ENCODE measurements around the gene ENO4.
A peak's percentile ranks its signal among the peaks of the same experiment; 100 is the strongest.

The ENO4 gene, protein sequence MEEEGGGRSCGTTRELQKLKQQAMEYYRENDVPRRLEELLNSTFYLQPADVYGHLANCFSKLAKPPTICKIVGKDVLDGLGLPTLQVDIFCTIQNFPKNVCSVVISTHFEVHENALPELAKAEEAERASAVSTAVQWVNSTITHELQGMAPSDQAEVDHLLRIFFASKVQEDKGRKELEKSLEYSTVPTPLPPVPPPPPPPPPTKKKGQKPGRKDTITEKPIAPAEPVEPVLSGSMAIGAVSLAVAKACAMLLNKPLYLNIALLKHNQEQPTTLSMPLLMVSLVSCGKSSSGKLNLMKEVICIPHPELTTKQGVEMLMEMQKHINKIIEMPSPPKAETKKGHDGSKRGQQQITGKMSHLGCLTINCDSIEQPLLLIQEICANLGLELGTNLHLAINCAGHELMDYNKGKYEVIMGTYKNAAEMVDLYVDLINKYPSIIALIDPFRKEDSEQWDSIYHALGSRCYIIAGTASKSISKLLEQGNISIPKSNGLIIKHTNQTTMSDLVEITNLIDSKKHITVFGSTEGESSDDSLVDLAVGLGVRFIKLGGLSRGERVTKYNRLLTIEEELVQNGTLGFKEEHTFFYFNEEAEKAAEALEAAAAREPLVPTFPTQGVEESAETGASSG

DNA sequence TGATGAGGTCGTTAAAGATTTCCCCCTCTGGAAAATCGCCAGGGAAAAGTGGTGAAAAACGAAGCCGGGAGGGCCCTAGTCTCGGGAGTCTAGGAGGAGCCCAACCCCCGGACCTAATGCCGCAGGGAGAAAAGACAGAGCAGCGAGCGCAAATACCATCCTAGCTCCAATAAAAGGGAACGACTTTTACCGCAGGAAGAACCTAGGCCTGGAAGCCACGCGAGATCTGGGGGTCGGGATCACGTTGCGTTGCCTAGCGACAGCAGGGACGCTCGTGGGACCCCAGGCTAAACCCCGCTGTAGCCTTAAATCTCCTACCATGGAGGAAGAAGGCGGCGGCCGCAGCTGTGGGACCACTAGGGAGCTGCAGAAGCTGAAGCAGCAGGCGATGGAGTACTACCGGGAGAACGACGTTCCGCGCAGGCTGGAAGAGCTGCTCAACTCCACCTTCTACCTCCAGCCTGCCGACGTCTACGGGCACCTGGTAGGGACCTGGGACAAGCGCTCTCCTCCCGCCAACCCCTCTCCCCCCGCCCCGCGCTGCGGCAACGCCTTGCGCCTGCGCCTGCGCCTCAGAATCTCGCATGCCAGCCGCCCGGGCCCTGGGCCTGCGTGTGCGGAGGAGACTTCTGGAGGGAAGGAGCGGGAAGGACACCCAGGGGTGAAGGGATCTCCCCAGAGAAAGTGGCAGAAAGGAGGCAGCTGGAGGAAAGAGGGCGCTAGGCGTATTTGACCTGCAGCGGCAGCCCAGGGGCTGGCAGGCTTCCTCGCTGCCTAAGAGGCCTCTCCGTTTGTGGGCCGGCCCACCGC lies at the start of gene ENO4:
Gene ENO4, plus strand, starts transcription at position 252 of the 810 bp plus-strand sequence. Its CDS starts 68 bp downstream, at position 320.
- peak; percentile 18 for DNase-seq

DNA sequence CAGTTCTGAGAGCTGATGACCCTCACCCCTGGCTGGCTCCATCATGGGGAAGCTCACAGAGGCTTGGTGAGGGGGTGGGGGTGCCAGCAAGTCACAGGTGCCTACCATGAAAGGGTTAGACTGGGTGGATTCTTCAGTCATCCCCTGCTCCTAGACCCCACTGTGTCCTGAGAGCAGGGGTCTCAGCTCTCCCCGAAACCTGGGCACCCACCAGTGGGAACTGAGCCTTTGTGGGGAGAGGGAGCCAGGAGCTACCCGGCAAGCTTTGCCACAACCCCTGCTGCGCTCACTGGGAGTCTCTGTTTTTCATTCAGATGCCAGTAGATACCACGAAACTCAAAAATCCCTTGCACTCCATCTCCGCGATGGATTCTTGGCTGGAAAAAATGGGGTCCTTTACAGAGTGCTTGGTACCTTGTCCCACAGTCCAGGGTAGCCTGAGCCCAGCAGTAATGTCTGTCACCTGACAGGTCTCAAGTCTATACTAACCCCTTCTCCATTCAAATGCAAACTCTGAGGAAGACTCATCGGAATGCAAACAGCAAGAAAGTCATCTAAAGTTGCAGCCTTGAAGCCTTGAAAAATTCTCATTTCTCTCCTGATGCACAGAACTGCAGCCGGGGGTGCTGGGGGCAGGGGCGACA lies 48.9 kb upstream of the ENO4 start:
- no peak for DNase-seq

DNA sequence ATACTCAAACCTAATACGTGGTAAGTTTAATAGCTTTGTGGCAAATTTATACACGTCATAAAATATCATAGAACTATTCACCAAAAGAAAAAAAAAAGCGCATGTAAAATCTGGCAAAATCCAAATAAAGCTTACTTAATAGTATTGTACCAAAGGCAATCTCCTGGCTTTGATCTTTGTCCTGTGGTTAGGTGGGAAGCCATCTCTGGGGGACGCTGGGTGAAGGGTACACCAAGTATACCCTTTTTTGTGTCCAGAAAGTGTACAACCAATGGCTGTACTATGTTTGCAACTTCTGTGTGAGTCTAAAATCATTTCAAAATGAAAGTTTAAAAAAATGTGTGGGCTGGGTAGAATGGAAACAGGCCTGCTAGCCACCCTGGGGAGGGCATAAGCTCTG lies 47.6 kb upstream of the ENO4 start:
- DNase-seq: no peak

- DNase-seq: no peak
Measured at GRCh38 chr10:116802474-116802873, 46.8 kb upstream of the ENO4 start.

DNA sequence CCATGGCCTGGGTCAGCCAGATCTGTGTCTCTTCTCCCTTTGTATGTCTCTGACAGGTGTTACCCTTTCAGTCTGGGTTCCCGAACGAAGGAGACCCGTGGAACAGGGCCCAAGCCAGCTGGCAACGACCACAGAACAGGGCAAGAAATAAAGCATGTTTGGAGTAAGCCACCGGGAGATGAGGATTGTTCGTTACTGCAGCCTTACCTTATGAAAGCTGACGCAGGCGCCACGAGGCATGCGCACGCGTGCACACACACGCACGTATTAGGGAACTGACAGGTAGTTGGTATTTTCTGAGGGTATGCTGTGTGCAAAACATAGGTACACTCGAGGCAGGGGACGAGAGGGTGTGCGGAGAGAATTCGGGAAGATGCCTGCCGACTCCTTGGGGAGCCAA lies 46.4 kb upstream of the ENO4 start:
- DNase-seq: no peak

DNA sequence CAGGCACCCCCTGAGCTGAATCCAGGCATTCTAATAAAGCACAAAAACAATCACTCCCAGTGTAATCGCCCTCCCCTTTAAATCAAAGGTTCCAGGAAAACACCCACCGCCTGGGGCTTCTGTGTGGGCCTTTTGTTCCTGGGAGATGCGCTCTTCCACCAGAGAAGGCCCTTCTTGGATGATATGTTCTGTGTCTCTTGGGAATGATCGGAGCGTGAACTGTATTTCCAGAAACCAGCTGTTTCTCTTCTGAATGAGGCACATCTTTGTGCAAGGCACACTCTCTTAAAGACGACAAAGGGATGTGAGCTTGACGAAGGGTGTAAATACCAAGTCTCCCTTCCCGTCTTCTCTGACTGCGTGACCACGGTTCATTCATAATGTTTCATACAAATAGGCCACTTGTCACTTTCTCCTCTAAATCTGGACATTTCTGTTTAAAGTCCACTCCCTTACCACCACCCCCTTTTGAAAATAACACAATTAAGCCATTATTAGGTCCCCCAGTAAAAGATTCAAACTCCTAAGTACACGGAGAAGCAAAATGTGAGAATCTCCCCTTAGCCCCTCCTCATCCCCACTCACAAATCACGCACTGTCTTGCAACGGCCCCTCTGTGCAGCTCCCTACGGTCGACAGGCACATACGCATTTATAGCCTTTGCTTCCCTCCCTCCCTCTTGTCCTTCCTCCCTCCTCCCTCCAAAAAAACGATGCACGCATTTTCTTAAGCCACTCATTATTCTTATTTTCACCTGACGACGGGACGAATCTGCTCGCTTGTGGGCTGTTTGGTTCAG lies 45.6 kb upstream of the ENO4 start:
- no peak for DNase-seq

GRCh38 chr10:116808706-116809105 lies 40.6 kb upstream of the ENO4 start:
- no peak for DNase-seq

DNA sequence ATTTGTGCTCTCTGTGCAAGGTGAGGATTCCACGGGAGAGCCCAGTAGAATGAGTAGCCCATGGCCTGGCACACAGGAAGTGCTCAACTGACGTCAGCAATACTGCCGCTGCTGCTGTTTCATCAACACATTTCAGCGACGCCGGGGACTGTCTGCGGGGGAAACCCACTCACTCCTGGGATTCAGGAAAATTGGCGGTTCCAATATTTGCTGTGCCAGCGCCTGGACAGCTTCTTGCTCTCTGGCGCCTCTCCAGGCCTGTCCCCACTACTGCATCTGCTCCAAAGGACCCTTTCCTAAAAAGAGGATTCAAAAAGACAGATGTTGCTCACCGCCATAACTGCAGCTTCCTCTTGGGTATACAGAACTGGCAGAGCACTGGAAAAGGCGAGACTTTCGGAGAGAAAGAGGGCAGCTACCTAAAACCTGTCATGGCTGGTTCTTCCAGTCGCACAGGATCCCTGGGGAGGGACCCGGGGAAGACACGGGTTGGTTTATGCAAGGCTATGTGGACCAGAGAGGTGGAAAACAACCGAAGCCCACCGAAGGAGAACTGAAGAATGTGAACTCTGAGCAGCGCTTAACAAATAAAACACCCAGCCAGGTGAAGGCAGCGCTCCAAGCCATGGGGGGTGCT lies 39.7 kb upstream of the ENO4 start:
- no peak for DNase-seq

GRCh38 chr10:116810120-116810500 lies 39.2 kb upstream of the ENO4 start:
- DNase-seq: no peak

DNA sequence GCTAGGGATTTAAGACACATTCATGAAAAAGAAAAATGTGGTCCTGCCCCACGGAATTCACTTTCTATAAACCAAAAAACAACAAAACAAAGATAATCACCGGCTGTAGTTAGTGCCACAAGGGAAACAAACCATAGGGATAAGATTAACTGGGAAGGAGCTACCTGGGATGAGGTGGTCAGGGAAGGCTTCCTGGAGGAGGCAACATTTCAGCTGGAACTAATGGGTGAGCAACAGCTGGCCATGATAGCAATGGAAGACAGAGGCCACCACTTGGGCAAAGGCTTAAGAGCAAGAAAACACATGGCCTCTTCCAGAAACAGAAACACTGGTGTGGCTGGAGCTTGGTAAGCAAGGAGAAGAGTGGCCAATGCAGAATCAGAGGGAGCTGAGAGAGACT lies 38.4 kb upstream of the ENO4 start:
- no peak for DNase-seq

DNA sequence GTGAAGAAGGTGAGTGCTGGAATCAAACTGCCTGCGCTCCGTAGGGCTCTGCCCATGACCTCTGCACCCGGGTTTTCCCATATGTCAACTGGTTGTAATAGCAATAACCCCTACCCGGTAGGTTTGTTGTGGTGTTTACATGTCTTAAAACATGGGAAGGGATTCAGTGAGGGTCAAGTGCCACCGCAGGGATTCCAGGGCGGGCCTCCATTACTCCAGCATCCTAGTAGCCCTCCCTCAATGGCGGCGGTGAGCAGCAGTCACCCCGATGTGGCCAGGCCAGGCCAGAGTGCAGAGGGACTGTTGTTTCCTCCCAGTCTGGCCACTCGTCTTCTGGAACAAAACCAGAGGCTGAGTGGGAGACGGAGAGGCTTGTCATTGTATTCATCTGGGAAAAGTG lies 37.6 kb upstream of the ENO4 start:
- no peak for DNase-seq

DNA sequence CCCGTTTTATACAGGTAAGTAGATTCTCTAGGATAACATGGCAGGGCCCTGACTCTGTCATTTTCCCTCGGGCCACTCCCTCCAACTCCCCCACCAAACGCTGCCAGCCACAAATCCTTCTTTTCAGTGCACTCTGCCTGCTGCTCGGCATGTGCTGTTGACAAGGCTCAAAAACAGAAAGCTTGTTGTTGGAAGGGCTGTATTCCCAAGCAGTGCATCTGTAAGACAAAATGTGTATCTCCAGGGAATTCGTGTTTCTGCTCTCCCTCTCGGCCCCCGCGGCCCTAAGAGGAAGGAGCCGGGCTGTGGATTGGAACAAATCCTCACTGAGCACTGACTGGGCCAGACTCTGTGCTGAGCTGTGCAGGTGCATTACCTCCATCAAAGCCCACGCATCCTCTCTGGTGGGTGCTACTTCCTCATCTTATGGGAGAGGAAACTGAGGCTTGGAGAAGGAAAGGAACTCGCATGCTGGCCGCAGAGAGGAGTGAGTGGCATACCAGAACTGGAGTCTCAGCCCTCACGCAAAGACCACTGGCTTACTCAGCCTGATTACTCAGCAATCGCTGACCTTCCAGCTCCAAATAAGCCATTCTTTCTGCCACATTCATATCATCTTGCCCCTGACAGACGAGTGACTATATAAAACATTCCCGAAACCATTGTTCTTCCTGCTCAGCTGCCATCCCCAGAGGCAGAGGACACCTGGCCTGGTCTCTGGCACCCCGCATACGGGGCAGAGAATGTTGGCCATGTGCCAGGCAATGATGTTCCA lies 33.5 kb upstream of the ENO4 start:
- no peak for DNase-seq

DNA sequence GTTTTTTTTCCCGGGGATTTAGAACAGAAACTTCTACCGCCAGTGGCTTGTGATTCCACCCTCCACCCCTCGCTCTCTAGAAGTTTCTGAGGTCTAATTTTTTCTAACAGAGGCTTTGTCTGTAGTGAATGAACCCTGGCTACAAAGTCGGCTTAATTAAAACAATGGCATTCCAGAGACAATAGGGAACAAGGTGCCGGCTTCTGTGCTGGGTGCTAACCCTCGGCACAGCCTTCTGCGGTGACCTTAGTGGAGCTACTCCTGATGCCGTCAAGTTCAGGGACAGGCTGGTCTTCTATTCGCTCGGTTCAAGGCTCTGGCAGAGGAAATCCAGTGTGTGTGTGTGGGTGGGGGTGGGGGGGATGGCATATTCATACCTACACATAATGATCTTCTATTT lies 32.1 kb upstream of the ENO4 start:
- no peak for DNase-seq

DNA sequence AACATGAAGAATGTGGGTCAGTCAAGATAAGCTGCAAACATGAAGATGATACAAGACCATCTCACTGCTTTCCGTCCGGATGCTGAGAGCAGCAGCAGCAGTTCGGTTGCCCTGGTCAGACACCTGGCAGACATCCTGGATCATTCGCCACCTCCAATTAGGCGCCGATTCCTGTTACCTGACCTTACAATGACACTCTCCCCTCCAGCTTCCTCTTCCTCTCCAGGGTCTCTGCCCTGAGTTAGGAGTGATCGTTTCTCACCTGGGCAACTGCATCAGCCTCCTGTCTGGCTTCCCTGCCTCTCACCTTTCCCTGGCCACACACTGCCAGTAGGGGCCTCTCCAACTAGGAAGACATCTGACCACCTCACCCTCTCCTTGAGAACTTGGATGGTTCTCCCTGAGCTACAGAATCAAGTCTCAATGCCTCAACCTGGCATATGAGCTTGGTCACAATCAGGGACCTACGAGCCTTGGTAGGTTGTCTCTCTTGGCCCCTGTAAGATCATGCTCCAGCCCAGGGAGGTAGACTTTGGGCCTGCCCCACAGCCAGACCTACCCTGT lies 31.4 kb upstream of the ENO4 start:
- no peak for DNase-seq

DNA sequence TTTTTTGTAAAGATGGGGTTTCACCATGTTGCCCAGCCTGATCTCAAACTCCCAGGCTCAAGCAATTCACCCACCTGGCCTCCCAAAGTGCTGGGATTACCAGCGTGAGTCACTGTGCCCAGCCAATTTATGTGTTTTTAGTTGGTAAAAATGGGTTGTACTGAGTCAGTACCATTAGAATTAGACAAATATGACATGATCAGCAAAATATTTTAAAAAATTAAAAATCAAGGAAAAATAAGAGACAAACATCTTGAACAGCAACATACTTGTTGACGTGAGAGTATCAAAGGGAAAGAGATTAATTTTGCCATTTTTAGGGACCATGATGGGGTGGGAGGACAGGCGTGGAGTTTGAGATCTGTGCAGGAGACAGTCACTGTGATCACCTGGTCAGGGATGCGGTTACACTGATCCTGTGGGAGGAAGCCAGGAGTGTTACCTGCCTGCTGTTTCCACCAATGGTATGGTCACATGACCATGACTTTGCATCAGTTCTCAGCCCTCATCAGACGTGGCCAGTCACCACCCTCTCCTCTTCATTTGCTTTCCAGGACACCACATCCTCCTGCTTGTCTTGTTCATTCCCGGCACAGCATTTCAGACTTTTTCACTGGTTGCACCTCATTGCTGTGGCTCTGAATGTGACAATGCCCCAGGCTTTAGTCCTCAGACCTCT lies 29.2 kb upstream of the ENO4 start:
- no peak for DNase-seq

DNA sequence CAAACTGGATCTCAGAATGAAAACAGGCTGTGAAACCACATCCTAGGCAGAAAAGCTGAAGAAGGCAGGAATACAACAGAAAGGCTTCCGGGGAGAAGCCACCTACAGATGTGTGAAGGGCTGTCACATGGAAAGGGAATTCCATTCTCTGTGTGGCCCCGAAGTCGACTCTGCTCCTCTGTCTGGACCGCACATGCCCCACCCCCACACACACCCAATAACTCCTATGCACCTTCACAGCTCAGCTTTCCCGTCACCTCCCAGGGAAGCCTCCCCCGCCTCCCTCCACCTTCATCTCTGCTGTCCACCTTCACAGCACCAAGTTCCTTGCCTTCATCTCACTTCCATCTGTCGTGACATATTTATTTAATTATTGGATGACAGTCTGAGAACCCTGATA lies 23.4 kb upstream of the ENO4 start:
- DNase-seq: no peak

GRCh38 chr10:116826803-116827202 lies 22.5 kb upstream of the ENO4 start:
- no peak for DNase-seq

DNA sequence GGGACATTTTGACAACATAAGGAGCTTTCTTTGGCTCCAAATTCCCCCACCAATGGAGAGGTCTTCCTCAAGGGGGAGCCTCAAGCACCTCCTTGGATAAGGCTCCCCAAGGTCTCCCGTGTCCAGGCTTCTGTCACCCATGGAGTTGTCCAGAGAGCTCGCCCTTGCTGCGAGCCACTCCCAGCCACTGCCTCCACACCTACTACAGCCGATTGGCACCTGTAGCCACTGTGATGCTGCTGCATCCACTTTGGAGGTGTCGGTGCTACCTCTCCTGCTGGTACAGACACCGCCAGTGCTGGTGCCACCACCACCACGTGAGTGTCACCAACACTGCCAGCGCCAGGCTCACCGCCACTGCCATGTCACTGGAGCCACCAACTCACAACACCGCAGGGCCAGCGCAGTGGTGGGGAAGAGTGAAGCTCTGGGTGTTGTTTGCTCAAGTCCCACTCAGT lies 22.1 kb upstream of the ENO4 start:
- no peak for DNase-seq

DNA sequence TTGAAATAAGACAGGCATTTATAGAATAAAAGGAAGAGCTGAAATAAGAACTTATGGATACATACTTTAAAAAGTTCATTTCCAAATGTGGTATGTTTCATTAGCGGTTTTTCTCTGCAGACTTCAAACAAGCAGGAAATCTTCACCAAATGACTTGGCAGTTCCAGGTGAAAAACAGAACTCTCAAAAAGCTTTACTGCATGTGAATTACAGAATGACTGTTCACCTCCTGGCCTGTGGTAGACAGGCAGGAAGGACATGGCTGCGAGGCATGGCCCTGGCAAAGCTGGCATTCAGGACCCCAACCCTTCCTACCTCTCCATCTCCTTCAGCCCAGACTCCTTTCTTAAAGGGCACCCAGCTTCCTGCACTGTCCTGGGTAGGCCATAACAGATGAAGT lies 21.2 kb upstream of the ENO4 start:
- no peak for DNase-seq

DNA sequence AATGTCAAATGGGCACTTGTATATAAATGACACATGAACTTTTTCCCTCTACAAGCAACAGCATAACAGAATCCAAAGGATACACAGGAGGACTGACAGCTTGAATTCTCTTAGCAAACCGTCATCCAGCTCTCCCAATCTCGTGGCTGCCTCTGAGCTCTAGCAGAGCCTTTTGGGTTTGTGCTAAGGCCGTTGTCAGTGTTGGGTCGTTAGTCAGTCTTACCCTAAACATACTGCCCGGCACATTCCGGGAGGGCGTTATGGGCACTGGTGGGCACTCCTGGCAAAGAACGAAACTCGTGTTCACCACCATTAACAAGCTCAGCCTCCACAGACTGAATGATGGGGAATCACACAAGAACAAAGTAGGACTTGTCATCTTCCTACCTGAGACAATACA lies 19.6 kb upstream of the ENO4 start:
- no peak for DNase-seq
